MM.1S (cell line): ENCODE data around the gene R3HDM1.

Experiments
- DNase-seq: peaks from one replicate; pipeline ENCODE4 v3.0.0-alpha.2; 2015
- H2AFZ ChIP-seq: fragments of 300-600 bp; sonication (generic); 2 replicates; pipeline ENCODE4 v1.6.0; 2016; ENCODE audit warnings: antibody characterized with exemption, low read length
- H3F3A ChIP-seq: fragments of 300-600 bp; sonication (generic); 2 replicates; pipeline ENCODE4 v1.6.1; 2016; ENCODE audit warnings: mild to moderate bottlenecking, antibody characterized with exemption, low read length, moderate library complexity, mixed read lengths; ENCODE audit not compliant: insufficient read depth
- H3K27ac ChIP-seq: fragments of 300-600 bp; sonication (generic); 2 replicates; pipeline ENCODE4 v1.5.1; 2016; ENCODE audit warnings: mild to moderate bottlenecking, low read length
- H3K27me3 ChIP-seq: fragments of 300-600 bp; sonication (generic); replicated peaks from 2 replicates; pipeline ENCODE4 v1.6.0; 2016; ENCODE audit warnings: low read length; ENCODE audit not compliant: insufficient read depth
- H3K36me3 ChIP-seq: fragments of 300-600 bp; sonication (generic); replicated peaks from 2 replicates; pipeline ENCODE4 v1.6.1; 2016; ENCODE audit warnings: mild to moderate bottlenecking, low read length, mixed read lengths; ENCODE audit not compliant: insufficient read depth
- H3K4me1 ChIP-seq: fragments of 300-600 bp; sonication (generic); 2 replicates; pipeline ENCODE4 v1.6.1; 2016; ENCODE audit warnings: low read length, mixed read lengths
- H3K4me2 ChIP-seq: fragments of 300-600 bp; sonication (generic); 2 replicates; pipeline ENCODE4 v1.6.0; 2016; ENCODE audit warnings: low read depth, low read length
- H3K4me3 ChIP-seq: fragments of 300-600 bp; sonication (generic); 2 replicates; pipeline ENCODE4 v1.5.1; 2016; ENCODE audit warnings: low read length, mixed read lengths
- H3K79me2 ChIP-seq: fragments of 300-600 bp; sonication (generic); 2 replicates; pipeline ENCODE4 v1.6.1; 2016; ENCODE audit warnings: mixed run types, low read length, mixed read lengths
- H3K9ac ChIP-seq: fragments of 300-600 bp; sonication (generic); 2 replicates; pipeline ENCODE4 v1.6.1; 2016; ENCODE audit warnings: low read length, mixed read lengths
- H3K9me2 ChIP-seq: fragments of 300-600 bp; sonication (generic); replicated peaks from 2 replicates; pipeline ENCODE4 v1.6.1; 2016; ENCODE audit warnings: mild to moderate bottlenecking, low read length, mixed read lengths; ENCODE audit not compliant: insufficient read depth
- H3K9me3 ChIP-seq: fragments of 300-600 bp; sonication (generic); replicated peaks from 2 replicates; pipeline ENCODE4 v1.6.1; 2016; ENCODE audit warnings: mild to moderate bottlenecking, low read length, mixed read lengths; ENCODE audit not compliant: insufficient read depth
- H4K20me1 ChIP-seq: fragments of 300-600 bp; sonication (generic); 2 replicates; pipeline ENCODE4 v1.6.1; 2016; ENCODE audit warnings: mild to moderate bottlenecking, low read length, moderate library complexity, mixed read lengths; ENCODE audit not compliant: insufficient read depth
- CTCF ChIP-seq: fragments of 300-600 bp; sonication (generic); IDR thresholded peaks from 2 replicates; pipeline ENCODE4 v1.5.1; 2016; ENCODE audit warnings: antibody characterized with exemption, low read length, mixed read lengths
- EZH2 ChIP-seq: fragments of 300-600 bp; sonication (generic); optimal IDR thresholded peaks from 2 replicates; pipeline ENCODE3; 2017; ENCODE audit warnings: low read depth, mild to moderate bottlenecking, antibody characterized with exemption, low read length, mixed read lengths
- EZH2phosphoT487 ChIP-seq: fragments of 300-600 bp; sonication (generic); IDR thresholded peaks from 2 replicates; pipeline ENCODE4 v1.6.1; 2018; ENCODE audit warnings: antibody characterized with exemption, low read length

R3HDM1 gene

DNA sequence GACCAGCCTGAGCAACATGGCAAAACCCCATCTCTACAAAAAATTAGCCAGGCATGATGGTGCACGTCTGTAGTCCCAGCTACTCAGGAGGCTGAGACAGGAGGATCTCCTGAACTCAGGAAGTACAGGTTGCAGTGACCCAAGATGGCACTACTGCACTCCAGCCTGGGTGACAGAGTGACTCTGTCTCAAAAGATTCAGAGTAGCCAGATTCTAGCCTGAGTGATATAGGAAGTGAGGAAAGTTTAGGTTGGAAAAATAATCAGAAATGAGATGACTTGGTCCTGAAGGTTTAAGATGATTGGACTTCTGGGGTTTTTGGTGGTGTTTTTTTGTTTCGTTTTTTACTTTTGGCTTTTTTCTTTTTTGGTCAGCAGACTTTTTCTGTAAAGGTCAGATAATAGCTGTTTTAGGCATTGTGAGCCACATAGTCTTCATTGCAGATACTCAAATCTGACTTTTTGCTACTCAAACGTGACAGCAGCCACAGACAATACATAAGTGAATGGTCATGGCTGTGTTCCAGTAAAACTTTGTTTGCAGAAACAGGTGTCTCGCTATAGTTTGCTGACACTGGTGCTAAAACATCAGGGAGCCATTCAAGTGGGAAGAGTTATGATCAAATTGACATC is 106.3 kb downstream of the R3HDM1 start:
- no peak overlapping the region for H3K4me3 ChIP-seq
- no peak for DNase-seq

GRCh38 chr2:135638825-135639224 is 107.5 kb downstream of the R3HDM1 start:
- Histone ChIP-seq H3K9me2 (no peaks in the 10 kb centered on the region), H3K79me2 (no peaks in the 10 kb centered on the region), H3K27ac (no peak overlapping the region), H4K20me1 (no peaks in the 10 kb centered on the region), H3K9ac (no peak overlapping the region), H3K4me3 (no peak overlapping the region), H3K9me3 (no peaks in the 10 kb centered on the region), H3K4me1 (no peaks in the 10 kb centered on the region), H3F3A (no peaks in the 10 kb centered on the region), H3K36me3 (0 out of 2 replicates have a peak, but pooled peaks cover 6% of the 10 kb centered on the region), H2AFZ (no peak overlapping the region), H3K27me3 (no peaks in the 10 kb centered on the region), H3K4me2 (no peak overlapping the region)
- DNase-seq = no peak
- TF ChIP-seq EZH2 (no peak), CTCF (no peak), EZH2phosphoT487 (no peak)

More for the DNA sequence above, 106.3 kb downstream of the R3HDM1 start:
- H3K36me3 ChIP-seq = 0 out of 2 replicates have a peak, but pooled peaks cover 6% of the 10 kb centered on the region
- TF ChIP-seq EZH2 (no peak), CTCF (no peak), EZH2phosphoT487 (no peak)
- no peak overlapping the region for H3K4me2 ChIP-seq
- H3F3A ChIP-seq = no peaks in the 10 kb centered on the region
- H3K9me3 ChIP-seq = no peaks in the 10 kb centered on the region
- H3K9me2 ChIP-seq = no peaks in the 10 kb centered on the region
- H3K9ac ChIP-seq = no peak overlapping the region
- no peaks in the 10 kb centered on the region for H3K79me2 ChIP-seq
- H4K20me1 ChIP-seq = no peaks in the 10 kb centered on the region
- no peak overlapping the region for H3K27ac ChIP-seq
- H3K4me1 ChIP-seq = no peaks in the 10 kb centered on the region
- H2AFZ ChIP-seq = no peak overlapping the region
- no peaks in the 10 kb centered on the region for H3K27me3 ChIP-seq

DNA sequence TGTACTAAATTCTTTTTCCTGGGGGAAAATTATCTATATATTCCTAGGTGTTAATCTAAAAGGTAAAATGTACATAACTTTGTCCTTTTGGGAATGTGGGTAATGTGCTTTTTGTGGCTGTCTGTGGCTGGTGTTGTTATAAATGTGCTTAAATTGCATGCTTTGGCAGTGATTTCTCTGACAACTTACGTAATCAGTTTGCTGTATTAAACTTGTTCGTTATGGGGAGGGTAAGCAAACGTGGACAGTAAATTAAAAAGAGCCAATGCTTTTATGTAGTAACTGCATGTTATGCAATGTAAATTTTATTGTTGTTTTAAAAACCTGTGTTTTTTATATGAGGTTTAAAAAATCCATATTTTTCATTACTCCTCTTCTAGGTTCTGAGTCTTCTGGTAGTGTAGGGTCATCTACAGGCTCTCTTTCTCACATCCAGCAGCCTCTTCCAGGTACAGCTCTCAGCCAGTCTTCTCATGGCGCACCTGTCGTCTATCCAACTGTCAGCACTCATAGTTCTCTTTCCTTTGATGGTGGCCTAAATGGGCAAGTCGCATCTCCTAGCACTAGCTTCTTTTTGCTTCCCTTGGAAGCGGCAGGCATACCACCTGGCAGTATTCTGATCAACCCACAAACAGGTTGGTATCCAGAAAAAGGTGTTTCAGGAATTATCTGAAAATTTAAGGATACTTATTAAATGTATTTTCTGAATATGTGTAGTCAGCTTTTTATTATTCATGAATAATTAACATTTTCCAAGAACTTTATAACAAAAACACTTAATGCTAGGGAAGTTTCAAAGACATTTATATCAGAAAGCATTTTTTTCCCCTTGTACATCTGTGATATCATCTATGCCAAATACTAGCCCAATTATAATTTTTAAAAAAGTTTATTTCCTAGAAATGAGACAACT is 110.1 kb downstream of the R3HDM1 start:
- H3K9me2 ChIP-seq = no peaks in the 10 kb centered on the region
- no peaks in the 10 kb centered on the region for H3K9me3 ChIP-seq
- H3K4me2 ChIP-seq = no peak overlapping the region

More for the DNA sequence above, 110.1 kb downstream of the R3HDM1 start:
- Histone ChIP-seq H3K27me3 (no peaks in the 10 kb centered on the region), H3K36me3 (0 out of 2 replicates have a peak, but pooled peaks cover 3% of the 10 kb centered on the region), H2AFZ (no peak overlapping the region), H3K4me1 (no peaks in the 10 kb centered on the region), H3K4me3 (no peak overlapping the region), H3K27ac (no peak overlapping the region), H3K79me2 (no peaks in the 10 kb centered on the region), H3F3A (no peaks in the 10 kb centered on the region), H4K20me1 (no peaks in the 10 kb centered on the region), H3K9ac (no peak overlapping the region)
- TF ChIP-seq CTCF (no peak), EZH2 (no peak), EZH2phosphoT487 (no peak)
- no peak for DNase-seq
